Hematopoietic multipotent progenitor cell treated with erythropoietin and hydrocortisone succinate and interleukin-3 and kit ligand, for 4 days (in vitro differentiated cells): ENCODE measurements around the gene FRMPD4.
"Not testable (repeated sequence)": the region's sequence is repeated elsewhere in the genome, so short reads cannot be mapped to it uniquely, and the experiment has no call there.

Experiments used
- DNase-seq: peaks from one replicate; pipeline ENCODE4 v3.0.0-alpha.2; 2015

Gene FRMPD4

DNA sequence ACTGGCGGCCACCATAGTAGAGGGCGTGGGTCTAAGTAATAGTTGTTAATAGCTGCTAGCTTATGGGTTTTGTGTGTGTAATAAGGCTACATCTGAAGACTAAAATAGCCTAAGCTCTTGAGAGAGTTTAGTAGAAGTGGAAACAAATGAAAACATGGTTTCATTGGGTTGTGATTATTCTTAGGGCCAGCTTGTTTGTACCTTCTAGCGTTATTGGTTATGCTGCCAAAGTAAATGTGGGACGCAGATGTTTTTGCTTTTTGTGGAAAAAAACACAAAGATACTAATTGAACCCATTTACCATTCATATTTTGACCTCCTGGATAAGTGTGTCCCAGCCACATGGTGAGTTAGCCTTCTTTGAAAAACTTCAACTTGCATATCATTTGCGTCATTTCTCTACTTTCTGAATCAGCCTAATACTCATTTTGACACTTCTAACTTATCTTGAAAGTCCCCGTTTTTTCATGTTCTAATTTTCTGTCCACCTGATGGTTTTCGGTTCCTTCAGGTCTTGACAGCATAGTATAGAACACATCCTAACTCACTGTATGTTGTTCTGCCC, 305.3 kb downstream of the FRMPD4 start:
- no peak for DNase-seq

DNA sequence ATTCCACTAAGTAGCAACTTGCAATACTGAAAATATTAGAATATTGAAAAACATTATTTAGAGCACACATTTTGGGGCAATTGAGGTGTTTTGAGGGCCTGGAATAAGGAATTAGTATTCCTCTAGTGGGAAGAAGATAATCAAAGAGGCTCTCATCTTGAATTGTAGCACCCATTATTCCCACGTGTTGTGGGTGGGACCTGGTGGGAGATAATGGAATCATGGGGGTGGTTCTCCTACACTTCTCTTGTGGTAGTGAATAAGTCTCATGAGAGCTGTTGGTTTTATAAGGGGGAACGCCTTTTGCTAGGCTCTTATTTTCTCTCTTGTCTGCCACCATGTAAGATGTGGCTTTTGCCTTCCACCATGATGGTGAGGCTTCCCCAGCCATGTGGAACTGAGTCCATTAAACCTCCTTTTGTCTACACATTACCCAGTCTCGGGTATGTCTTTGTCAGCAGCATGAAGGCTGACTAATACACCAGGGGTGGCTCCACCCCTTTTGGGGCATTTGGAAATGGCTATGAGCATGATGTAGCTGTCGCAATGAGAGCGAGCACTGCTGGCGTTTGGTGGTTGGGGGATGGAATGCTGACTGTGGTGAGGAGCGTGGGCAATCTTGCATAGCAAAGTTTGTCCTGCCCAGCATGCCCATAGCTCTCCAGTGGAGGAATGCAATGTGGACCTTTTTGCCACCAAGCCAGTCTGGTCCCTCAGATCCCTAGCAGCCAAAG, 308.2 kb downstream of the FRMPD4 start:
- DNase-seq, result no peak

DNA sequence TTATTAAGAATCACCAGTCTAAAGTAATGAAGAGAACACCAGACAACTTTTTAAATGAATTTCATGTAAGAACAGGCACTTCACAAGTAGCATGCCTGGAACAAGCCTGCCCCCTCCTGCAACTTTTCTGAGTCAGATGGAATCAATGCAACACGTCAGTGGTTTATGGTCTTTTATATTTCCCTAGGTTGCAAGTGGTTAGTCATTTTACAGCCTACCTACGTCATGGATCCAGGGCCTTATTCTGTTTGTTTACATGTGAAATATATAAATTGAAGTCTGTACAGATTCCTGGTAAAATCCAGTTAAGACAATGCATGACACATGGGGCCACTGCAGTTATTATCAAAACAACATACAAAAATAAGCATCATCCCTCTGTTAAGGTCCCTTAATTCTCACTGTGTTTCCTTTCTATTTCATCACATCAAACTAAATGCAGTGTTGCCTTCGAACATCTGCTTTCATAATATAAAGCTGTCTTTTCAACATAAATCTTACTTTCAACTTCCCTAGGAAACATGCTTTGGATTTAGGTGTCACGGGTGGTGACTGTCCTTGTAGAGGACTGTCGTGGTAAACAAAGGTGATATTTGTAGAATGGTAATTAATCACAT, 309.3 kb downstream of the FRMPD4 start:
- DNase-seq, result no peak

DNA sequence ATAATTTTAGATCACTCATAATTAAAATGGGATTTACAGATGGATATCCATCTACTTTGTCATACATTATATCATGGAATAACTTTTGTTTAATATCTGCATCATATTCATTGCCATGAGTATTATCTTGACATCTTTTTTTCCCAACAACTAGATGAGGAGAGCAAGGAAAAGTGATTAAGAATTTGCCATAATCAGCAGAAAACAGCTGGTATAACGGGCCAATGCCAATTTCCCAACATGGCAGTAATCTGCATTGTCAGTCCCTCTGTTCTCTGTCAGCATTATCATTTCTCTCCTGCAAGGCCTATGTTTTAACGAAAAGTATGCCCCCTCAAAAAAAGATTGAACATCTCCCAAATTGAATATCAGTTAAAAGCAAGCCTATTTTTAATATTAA, 314.0 kb downstream of the FRMPD4 start:
- no peak for DNase-seq

DNA sequence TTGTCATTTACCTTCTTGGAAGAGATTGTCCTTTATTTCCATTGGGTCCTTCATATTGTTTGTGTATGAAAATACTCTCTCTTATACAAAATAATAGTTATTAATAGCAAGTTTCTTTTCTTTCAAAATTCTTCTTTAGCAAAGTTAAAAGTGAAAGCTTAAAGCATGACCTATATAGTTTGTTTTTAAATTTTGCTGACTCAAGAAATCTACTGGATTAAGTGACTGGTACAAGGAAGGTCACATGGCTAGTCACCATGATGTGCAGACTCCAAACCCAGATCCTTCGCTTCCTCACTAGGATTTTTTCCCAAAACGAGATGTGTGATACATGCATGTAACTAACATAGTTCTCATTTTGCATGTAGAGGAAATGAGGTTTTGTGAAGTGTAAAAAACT, 322.7 kb downstream of the FRMPD4 start:
- no peak for DNase-seq

DNA sequence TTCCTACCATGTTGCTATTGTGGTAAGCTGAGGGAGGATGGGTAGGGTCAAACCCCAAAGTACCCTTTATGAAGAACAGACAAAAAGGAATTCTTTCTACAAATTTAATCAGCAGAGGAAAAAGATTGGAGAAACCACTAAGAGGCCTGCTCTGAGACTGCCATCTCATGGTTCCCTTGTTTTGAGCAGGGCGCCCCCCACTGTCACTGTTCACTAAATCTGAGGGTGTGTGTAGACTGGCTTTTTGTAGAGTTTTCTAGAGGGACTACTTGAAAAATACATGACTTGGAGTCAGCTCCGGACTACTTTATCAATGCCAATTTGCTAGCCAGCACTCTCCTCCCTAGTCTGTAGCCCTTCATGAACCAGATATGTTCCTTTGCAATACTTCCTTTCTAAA, 324.8 kb downstream of the FRMPD4 start:
- no peak for DNase-seq

DNA sequence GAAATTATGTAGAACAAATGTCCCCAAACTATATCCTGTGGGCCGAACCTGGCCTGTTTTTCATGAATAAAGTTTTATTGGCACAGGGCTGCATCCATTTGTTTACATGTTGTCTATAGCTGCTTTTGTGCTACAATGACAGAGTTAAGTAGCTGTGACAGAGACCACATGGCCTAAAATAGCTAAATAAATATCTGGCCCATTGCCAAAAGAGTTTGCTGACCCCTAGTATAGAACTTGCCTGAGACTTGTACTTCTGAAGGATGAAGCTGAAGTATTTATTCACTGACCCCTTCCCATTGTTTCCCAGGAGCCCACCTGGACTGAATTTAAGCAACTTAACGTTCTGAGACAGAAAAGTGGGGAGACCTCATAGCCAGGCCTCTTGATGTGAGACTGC, 325.6 kb downstream of the FRMPD4 start:
- no peak for DNase-seq

DNA sequence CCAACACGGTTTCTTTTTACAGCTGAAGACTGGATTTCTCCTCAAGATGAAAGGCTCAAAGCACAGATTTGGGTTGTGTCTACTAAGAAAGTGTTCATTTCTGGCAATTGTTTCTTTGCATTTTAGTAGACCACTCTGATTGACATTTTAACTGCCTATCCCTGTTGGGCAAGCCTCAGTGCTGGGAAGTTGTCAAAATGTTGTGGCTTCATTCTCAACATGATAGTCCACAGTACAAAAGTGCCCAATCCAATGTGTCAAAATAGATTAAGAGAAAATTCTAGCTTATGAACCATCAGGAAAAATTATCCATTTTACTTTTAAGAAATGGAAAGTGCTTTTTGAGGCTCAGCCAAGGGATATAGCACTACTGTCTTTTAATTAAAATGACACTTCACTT, 329.0 kb downstream of the FRMPD4 start:
- no peak for DNase-seq

DNA sequence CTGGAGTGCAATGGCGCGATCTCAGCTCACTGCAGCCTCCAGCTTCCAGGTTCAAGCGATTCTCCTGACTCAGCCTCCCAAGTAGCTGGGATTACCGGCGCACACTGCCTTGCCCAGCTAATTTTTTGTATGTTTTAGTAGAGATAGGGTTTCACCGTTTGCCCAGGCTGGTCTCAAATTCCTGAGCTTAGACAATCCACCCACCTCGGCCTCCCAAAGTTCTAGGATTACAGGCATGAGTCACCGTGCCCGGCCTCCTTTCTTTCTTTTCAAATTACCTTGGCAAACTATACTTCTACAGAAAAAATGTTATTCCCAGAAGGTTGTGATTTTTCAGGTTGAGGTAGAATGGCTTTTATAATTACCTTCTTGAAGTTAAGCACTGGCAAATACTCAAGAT, 331.0 kb downstream of the FRMPD4 start:
- DNase-seq, result no peak

DNA sequence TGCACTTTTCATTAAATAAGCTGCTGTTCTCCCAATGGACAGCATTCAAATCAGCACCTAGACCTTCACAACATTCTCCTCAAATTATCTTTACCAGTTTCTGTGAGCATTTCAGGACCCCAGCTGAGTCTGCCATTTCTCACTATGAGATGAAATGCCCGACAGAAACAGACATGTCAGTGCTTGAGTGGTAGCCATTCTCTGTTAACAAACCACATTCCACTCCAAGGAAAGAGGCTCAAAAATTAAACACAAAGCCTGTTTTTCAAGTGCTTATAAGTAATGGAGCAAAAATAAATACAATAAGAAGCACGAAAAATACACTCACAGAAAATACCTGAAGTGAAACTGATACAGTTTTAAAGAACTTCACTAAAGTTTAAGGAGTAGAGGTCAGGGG, 332.8 kb downstream of the FRMPD4 start:
- DNase-seq, result no peak

DNA sequence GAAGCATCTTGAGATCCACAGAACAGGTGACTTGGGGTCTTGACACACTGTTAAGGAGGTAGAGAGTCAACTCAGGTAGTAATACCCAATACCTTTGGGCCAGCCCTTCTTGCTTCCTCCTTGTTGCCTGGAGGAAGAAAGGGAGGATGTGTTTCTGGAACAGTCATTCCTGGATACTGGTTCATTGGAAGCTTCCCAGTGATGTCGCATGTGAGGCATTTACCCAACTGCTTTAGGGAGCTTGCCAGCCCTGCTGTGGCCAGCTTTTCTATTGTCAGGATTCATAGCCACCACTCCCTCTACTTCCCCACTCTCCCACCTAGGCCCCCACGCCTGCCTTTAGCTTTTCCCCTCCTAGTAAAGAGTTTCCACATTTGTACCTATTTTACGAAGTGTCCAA, 342.7 kb downstream of the FRMPD4 start:
- DNase-seq, result no peak

DNA sequence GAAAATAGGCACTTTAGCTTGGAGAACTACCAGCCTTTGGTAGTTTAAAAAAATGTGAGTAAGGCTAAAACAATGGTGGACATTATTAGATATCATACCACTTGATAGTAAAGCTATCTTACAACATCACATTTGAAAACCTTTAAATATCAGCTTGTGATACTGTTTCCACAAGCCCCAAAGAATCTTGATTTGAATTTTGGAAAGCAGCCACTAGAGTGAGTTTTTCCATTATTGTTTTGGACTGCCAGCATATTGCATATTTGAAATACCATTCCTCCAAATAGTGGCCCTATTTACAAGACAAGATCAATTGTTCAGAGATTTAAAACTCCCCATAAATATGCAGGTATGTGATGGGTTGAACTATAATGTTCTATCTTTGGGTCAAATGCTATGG, 349.9 kb downstream of the FRMPD4 start:
- DNase-seq, result no peak

DNA sequence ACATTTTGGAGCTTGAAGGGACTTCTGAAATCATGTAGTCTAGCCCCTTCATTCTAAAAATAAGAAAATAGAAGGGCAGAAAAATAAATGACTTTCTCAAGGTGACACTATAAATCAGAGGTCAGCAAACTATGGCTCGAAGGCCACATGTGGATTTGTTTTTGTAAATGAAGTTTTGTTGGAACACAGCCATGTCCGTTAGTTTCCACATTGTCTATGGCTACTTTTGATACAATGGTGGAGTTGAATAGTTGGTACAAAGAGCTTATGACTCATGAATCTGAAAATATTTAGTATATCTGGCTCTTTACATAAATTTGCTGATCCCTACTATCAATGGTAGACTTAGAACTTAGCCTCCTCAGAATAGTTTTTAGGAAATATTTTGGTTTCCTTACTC, 350.5 kb downstream of the FRMPD4 start:
- no peak for DNase-seq

DNA sequence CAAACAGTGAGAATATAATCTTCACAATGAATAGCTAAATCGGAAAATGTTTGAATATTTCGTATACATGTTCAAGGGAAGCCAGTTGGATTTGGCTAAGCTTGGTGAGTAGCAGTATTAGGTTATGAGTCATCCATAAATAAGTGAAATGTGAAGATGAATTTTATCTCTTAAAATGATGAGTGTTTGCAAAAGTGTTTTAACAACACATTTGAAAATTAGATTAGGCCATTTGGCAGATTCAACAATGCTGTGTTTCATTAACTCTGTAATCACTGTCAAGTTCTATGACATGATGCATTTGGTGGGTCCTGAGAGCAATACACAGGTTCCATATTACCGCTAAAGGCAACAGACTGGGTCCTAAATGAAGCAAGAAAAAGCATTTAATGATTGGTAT, 351.1 kb downstream of the FRMPD4 start:
- no peak for DNase-seq

DNA sequence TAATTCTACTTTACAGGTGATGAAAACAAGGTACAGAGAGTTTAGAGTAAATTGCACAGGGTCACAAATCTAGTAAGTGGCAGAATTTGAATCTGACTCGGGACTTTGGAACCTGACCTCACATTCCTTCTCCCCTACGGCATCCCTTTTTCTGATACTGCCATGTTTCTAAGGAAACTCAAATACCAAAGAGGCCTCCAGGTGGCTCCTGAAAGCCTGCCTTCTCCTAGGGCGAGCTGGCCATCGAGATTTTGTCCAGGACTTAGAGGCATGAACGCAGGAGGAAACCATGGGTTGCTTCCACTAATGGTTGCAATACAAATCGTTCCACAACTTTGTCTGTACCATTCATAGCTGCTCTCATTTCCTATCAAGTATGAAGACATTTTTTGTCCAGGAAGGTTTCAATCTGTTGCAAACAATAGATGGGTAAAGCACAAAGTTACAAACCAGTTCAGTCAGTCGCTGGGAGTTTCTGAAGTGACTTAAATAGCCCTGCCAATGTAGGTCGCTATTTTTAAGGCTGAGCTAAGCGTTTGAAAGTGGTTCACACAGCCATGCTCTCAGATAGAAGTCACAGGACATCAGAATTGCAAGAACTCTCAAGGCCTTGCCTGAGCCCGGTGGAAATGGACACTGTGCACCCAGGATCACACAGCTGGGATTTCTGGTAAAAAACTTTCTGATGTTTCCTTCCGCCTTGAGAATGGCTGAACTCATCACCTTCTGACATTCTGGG, 356.3 kb downstream of the FRMPD4 start:
- DNase-seq, result no peak

DNA sequence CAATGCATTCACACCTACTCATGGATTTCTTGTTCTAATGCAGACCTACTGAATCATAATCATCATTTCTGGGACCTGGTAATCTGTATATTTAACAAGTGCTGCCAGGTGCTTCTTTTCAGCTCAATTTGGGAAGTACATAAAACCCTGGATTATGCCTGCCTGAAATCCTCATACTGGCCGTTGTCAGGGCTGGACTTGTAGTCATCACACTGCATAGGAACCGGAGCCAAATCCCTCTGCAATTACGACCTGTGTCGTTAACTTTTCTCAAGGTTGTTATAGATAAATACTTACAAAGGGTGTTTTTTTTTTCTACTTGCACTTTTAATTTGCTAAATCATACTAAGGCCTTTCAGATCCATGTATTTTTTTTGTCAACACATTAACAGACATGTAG, 358.1 kb downstream of the FRMPD4 start:
- no peak for DNase-seq

DNA sequence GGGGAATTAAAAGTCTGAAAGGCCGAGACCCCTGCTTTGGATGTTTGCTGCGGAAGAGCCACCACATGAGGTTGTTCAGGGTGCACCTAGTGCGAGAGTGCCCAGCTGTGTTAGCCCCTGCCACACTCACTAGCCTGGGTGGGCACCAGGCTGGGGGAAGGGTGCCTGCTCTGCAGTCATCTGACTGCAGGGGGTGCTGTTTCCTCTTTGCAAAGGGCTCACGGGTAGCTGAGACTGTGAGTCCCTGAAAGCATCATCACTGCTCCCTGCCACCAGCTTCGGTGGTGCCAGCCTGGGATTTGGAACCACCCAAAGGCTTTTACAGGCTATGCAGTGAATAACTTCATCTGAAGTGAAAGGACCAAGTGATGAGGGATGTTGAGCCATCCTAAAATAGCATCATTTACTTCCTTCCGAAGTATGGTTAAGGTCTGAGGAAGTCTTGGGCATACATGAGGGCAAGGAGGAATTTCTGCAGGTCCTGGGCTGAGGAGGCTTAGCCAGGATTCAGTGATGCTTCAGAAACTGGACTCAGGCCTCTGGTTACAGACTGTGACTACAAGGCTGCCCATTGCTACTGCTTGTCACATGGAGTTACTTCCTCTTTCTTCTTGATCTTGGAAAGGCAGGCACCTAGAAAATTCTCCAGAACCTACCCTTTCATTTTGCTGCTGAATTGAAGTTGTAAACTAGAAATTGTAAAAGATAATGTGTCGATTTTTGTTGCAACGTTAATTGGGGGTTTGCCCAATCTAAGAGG, 359.7 kb downstream of the FRMPD4 start:
- peak; percentile 1 for DNase-seq

DNA sequence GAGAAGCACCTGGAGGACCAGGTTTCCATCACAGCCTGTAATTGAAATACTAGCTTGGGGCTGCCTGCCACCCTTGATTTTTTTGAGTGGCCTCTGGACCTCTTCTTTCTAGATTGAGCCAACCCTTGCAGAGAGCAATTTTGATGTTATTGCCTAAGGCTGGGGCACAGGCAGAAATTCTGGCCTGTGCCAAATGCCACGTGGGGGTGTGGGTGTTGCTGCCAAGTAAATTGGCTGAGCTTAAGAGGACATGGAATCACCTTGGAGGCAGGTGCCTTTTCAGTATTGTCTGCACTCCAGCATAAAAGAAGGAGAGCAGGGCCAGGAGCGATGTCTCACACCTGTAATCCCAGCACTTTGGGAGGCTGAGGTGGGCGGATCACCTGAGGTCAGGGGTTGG, 366.9 kb downstream of the FRMPD4 start:
- DNase-seq, result no peak

DNA sequence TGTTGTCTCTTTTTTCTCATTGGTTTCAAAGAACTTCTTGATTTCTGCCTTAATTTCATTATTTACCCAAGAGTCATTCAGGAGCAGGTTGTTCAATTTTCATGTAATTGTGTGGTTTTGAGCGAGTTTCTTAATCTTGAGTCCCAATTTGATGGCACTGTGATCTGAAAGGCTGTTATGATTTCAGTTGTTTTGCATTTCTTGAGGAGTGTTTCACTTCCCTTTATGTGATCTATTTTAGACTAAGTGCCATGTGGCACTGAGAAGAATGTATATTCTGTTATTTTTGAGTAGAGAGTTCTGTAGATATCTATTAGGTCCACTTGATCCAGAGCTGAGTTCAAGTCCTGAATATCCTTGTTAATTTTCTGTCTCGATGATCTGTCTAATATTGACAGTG, 377.1 kb downstream of the FRMPD4 start:
- not testable (repeated sequence) for DNase-seq

DNA sequence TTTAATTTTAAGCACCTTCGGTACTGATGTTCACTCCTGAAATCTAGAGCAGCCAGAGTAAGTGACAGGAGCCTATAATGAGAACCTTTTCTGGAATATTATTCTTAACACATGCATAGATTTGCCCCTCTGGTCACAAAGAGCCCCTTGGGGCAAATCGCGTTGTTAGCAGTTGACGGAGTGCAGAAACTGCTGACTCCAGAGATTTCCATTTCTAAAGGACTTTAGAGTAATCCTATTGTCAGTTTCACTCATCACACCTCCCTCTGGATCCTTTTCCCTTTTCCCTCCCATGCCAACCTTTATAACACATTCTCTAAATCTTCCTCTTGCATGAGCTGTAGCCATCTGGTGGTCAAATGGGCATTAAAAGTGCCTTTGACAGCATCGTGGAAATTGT, 388.0 kb downstream of the FRMPD4 start:
- no peak for DNase-seq

DNA sequence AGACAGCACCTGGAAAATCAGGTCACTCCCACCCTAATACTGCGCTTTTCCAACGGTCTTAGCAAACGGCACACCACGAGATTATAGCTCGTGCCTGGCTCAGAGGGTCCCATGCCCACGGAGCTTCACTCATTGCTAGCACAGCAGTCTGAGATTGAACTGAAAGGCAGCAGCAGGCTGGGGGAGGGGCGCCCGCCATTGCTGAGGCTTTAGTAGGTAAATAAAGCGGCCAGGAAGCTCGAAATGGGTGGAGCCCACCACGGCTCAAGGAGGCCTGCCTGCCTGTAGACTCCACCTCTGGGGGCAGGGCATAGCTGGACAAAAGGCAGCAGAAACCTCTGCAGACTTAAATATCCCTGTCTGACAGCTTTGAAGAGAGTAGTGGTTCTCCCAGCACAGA, 399.8 kb downstream of the FRMPD4 start:
- DNase-seq, result not testable (repeated sequence)

DNA sequence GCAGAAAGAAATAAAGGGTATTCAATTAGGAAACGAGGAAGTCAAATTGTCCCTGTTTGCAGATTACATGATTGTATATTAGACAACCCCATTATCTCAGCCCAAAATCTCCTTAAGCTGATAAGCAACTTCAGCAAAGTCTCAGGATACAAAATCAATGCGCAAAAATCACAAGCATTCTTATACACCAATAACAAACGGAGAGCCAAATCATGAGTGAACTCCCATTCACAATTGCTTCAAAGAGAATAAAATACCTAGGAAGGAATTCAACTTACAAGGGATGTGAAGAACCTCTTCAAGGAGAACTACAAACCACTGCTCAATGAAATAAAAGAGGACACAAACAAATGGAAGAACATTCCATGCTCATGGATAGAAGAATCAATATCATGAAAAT, 404.0 kb downstream of the FRMPD4 start:
- DNase-seq, result peak; percentile 3

DNA sequence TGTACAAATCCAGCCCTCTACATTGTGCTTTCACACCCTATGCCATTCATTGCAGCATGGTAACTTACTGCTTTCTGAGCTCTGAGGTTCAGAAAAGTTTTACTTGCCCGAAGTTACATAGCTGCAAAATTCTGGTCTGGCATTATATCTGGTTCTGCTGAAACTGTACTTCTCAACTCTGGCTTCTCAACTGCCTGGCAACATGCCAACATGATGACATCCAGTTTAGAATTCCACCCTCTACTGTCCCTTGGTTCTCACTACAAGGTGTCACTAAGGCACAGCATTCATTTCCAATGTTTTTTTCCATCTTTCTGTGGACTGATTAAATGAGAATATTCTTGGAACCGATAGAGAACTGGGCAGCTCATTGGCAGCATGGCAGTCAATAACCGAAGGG, 410.1 kb downstream of the FRMPD4 start:
- DNase-seq, result no peak
